Measurements from ENCODE around the gene MN1. TPM values are rescaled to one million over a fixed set of nuclear protein-coding genes. Genes with fewer than 3 reads are reported as not detected.

The MN1 gene
- total and polyA plus RNA-seq, 12 donors = 2.3 to 8.3 (median 5.5) TPM

DNA sequence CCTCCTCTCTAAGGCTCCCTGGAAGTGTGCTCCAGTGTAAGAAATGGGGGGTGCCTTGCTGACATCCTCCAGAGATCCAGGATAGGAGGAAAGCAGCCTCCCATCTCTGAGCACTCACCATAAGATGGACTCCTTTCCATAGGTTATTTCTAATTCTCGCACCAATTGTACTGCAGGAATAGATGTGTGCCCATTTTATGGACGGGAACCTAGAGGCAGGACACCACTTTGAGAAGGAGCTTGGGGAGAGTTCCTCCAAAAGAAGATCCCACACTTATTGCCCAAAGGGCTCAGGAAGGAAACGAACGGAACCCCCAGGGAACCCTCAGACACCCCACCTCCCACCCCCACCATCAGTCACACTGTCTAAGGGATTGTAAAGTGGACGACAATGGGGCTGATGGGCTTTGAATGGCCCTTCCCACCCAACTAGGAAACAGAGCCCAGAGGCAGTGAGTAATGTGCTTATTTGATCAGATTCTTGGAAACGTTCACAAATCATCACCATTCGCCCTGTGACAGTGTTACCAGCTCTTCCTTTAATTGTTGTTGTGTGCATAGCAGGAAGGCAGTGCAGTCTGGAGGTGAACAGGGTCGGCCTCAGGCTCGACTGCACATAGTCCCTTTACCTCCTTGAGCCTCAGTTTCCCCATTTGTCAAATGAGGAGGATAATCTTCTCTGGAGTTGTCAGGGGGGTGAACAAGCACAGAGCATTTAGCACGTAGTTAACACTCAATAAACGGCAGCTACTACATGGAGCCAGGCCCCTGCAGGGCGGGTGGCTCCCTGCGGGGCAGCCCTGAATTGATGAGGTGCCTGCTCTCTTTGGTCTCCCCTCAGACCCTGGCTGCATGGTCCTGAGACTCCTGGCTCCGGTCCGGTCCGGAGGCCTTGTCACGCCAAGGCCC lies 8.4 kb upstream of the MN1 start:
- no peak overlapping the region for H3K4me3 ChIP-seq
- TF ChIP-seq, protein P1, sequence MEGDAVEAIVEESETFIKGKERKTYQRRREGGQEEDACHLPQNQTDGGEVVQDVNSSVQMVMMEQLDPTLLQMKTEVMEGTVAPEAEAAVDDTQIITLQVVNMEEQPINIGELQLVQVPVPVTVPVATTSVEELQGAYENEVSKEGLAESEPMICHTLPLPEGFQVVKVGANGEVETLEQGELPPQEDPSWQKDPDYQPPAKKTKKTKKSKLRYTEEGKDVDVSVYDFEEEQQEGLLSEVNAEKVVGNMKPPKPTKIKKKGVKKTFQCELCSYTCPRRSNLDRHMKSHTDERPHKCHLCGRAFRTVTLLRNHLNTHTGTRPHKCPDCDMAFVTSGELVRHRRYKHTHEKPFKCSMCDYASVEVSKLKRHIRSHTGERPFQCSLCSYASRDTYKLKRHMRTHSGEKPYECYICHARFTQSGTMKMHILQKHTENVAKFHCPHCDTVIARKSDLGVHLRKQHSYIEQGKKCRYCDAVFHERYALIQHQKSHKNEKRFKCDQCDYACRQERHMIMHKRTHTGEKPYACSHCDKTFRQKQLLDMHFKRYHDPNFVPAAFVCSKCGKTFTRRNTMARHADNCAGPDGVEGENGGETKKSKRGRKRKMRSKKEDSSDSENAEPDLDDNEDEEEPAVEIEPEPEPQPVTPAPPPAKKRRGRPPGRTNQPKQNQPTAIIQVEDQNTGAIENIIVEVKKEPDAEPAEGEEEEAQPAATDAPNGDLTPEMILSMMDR (IDR thresholded peaks at IDR 0.05) = no peak
- H3K4me1 ChIP-seq = peaks cover 0 to 21% (median 6%) of the 10 kb centered on the region in 9 donors
- H3K9me3 ChIP-seq = no peaks in the 10 kb centered on the region
- WGBS, 2 donors = 58 to 61% methylated on average over 17 of the region's 17 CpGs
- H3K27me3 ChIP-seq = no peaks in the 10 kb centered on the region
- DNase-seq (no peak), ATAC-seq (peak in 6 of 8 donors; percentile 11 to 65 (median 46))
- no peaks in the 10 kb centered on the region for H3K36me3 ChIP-seq
- intact Hi-C loops (cut with DNase I) = loop anchor here in 9 of 10 donors (5.0 to 10.0 kb wide), 11 partner anchors 65 to 1135 kb away; no protein-coding TSS in a partner anchor
- peak overlapping the region in 4 of 10 donors; percentile 30 to 56 (median 44) for H3K27ac ChIP-seq

DNA sequence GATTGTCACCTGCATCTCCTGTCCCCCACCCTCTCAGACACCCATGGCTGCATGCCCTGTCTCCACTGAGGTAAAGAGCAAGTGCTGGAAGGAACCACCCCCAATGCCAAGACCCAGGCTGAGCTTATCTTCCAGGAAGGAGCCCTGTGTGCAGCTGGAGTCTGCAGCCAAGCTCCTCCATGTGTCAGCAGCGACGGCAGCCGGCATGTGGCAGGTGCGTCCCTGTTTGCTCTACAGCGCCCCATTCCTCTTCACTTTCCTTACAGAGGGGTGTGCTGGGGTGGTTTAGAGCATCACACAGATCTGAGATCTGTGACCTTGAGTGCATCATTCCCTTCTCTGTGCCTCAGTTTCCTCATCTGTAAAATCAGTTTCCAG lies 7.7 kb upstream of the MN1 start:
- H3K27ac ChIP-seq = no peak overlapping the region
- no peak for ATAC-seq

DNA sequence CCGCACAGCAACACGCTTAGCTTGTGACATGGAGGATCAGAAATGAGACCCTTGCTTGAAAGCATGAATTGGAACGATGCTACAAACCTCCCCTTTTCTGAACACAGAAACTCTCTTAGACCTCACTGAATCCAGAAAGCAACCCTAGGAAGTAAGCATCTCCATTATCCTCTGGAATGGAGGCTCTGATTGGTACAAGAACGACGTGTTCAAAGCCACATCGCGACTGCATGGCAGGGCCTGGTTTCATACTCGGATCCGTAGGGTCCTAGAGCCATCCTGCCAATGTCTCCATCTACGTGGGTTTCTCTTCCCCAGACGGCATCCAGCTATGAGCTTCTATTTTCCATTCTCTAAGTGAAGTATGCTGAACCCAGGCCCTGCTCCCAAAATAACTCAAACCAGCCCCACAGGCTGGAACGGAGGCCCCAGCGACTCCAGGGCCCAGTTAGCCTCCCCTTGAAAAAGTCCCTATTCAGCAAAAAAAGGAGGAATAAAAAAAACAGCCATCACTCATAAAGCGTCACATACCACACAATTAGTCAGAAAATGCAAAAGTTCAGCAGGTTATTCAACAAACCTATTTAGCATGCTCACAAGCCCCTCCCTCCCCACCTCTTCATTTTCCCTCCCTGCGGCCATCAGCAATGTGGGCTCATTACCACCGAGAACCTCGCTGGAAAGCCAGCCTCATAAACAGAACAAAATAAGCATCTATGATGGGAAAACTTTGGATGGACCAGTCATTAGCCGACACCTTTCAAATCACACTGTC lies 7.1 kb upstream of the MN1 start:
- H3K36me3 ChIP-seq = no peaks in the 10 kb centered on the region
- 81 to 82% methylated on average over 18 of the region's 18 CpGs for WGBS, 2 donors
- intact Hi-C loops (cut with DNase I) = loop anchor here in 9 of 10 donors (5.0 to 10.0 kb wide), 11 partner anchors 66 to 1134 kb away; no protein-coding TSS in a partner anchor
- ATAC-seq (no peak), DNase-seq (no peak)
- H3K9me3 ChIP-seq = no peaks in the 10 kb centered on the region
- H3K4me1 ChIP-seq = peaks cover 0 to 29% (median 11%) of the 10 kb centered on the region in 9 donors
- no peak overlapping the region for H3K27ac ChIP-seq
- TF ChIP-seq, protein P1 (IDR thresholded peaks at IDR 0.05) = no peak
- H3K27me3 ChIP-seq = peaks cover 0 to 10% (median 0%) of the 10 kb centered on the region in 7 donors
- H3K4me3 ChIP-seq = no peak overlapping the region

More for the DNA sequence above, 7.7 kb upstream of the MN1 start:
- TF ChIP-seq, protein P1 (IDR thresholded peaks at IDR 0.05) = no peak
- Histone ChIP-seq H3K4me1 (peaks cover 0 to 28% (median 11%) of the 10 kb centered on the region in 9 donors), H3K9me3 (no peaks in the 10 kb centered on the region), H3K36me3 (no peaks in the 10 kb centered on the region), H3K4me3 (no peak overlapping the region), H3K27me3 (peaks cover 0 to 4% (median 0%) of the 10 kb centered on the region in 7 donors)
- intact Hi-C loops (cut with DNase I) = loop anchor here in 9 of 10 donors (5.0 to 10.0 kb wide), 11 partner anchors 66 to 1134 kb away; no protein-coding TSS in a partner anchor
- DNase-seq = no peak
- WGBS, 2 donors = 55 to 64% methylated on average over 5 of the region's 5 CpGs

DNA sequence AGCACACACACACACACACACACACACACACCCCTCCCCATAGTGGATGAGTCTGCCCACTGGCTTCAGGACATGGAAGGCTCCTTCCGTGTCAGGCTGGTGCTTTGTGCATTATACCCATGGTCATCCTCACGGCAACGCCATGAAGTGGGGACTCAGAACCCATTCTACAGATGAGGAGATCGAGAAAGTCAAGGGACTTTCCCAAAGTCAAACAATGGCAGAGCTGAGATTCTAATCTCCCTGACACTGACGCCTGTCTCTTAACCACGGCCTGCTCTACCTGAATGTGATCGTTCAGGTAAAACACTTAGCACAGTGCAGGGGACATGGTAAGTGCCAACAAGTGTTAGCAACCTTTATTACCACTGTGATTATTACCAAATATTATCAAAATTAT lies 4.3 kb upstream of the MN1 start:
- H3K27me3 ChIP-seq = peaks cover 0 to 38% (median 0%) of the 10 kb centered on the region in 7 donors
- H3K4me1 ChIP-seq = peaks cover 0 to 33% (median 17%) of the 10 kb centered on the region in 9 donors
- DNase-seq = no peak
- no peak for ATAC-seq
- intact Hi-C loops (cut with DNase I) = loop anchor here in 9 of 10 donors (2.0 to 10.0 kb wide), 12 partner anchors 69 to 1131 kb away; no protein-coding TSS in a partner anchor
- no peaks in the 10 kb centered on the region for H3K9me3 ChIP-seq
- no peak overlapping the region for H3K4me3 ChIP-seq
- no peak overlapping the region for H3K27ac ChIP-seq
- TF ChIP-seq, protein P1 (IDR thresholded peaks at IDR 0.05) = no peak
- 91 to 93% methylated on average over 7 of the region's 7 CpGs for WGBS, 2 donors
- no peaks in the 10 kb centered on the region for H3K36me3 ChIP-seq
